ENCODE data around the gene MAN2C1.

GRCh38 chr15:75325922-75326321 lies 42.5 kb downstream of the MAN2C1 start:
- TF ChIP-seq NFRKB (IDR thresholded peaks at IDR 0.05) (no peak), FOXK2 (IDR thresholded peaks at IDR 0.05) (no peak), CTBP1 (IDR thresholded peaks at IDR 0.05; ENCODE audit: borderline replicate concordance) (no peak), ZNF384 (IDR thresholded peaks at IDR 0.05) (no peak), SP1 (IDR thresholded peaks at IDR 0.05) (no peak), FOXM1 (IDR thresholded peaks at IDR 0.05; ENCODE audit: borderline replicate concordance) (no peak), ELF4 (IDR thresholded peaks at IDR 0.05) (no peak), FOXA1 (IDR thresholded peaks at IDR 0.05) (no peak), ARNT (IDR thresholded peaks at IDR 0.05) (no peak)
